Effector memory CD4-positive, alpha-beta T cell (primary cell): ENCODE results near the gene MYPOP.

Experiments
- DNase-seq, 3 donors: peaks; one replicate each; pipeline ENCODE4 v3.0.0-alpha.2; 2020
- H3K27ac ChIP-seq: 2 replicates; pipeline ENCODE4 v1.7.0; 2013; ENCODE audit warnings: mild to moderate bottlenecking, low read length, moderate library complexity; ENCODE audit not compliant: insufficient read depth, poor library complexity, severe bottlenecking
- H3K27me3 ChIP-seq: replicated peaks from 2 replicates; pipeline ENCODE4 v1.7.0; 2013; ENCODE audit warnings: mild to moderate bottlenecking, low read length; ENCODE audit not compliant: insufficient read depth, control insufficient read depth, poor library complexity, severe bottlenecking
- H3K36me3 ChIP-seq: 2 replicates; pipeline ENCODE4 v1.7.0; 2013; ENCODE audit warnings: mild to moderate bottlenecking, low read length, moderate library complexity; ENCODE audit not compliant: control insufficient read depth, insufficient read depth
- H3K4me1 ChIP-seq: 2 replicates; pipeline ENCODE4 v1.7.0; 2013; ENCODE audit warnings: low read length, mild to moderate bottlenecking; ENCODE audit not compliant: control insufficient read depth, insufficient read depth, poor library complexity, severe bottlenecking
- H3K4me3 ChIP-seq: 2 replicates; pipeline ENCODE4 v1.7.0; 2013; ENCODE audit warnings: low read length, low read depth, mild to moderate bottlenecking; ENCODE audit not compliant: insufficient read depth, poor library complexity, severe bottlenecking
- H3K9me3 ChIP-seq: 2 replicates; pipeline ENCODE4 v1.7.0; 2013; ENCODE audit warnings: mild to moderate bottlenecking, low read length, moderate library complexity; ENCODE audit not compliant: control insufficient read depth

MYPOP gene

DNA sequence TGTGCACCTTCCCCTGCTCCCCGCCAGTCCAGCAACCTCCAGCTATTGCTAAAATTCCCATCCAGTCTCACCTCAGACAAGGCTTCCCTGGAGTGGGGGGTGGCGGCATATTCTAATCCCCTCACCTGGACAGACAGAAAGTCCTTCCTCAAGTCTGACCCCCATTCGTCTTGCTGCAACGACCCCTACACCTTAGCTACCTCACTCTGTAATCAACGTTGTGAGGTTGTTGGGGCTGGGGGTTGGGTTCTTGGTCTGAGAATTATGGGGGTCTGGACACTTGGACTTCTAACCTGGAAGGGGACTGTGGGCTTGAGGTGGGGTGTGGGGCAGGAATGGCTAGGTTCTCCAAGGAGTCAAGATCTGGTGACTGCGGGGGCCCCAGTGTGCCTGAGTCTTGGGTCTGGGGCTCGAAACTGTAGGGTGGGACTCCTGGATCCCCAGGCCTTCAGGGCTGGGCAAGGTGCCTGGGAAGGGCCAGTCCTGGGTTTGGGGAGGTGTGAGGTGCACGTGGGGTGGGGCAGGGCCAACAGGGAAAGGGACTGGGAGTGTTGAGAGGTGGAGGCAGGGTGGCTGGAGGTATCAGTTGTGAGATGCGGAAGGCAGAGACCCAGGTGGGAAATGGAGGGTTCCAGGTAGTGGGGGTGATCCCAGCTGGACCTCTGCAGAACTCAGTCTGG lies 37.0 kb downstream of the MYPOP start:
- Histone ChIP-seq H3K27me3 (no peaks in the 10 kb centered on the region), H3K27ac (no peak overlapping the region), H3K4me1 (peaks cover 19% of the 10 kb centered on the region), H3K9me3 (no peaks in the 10 kb centered on the region), H3K4me3 (no peak overlapping the region), H3K36me3 (no peaks in the 10 kb centered on the region)
- no peak for DNase-seq

DNA sequence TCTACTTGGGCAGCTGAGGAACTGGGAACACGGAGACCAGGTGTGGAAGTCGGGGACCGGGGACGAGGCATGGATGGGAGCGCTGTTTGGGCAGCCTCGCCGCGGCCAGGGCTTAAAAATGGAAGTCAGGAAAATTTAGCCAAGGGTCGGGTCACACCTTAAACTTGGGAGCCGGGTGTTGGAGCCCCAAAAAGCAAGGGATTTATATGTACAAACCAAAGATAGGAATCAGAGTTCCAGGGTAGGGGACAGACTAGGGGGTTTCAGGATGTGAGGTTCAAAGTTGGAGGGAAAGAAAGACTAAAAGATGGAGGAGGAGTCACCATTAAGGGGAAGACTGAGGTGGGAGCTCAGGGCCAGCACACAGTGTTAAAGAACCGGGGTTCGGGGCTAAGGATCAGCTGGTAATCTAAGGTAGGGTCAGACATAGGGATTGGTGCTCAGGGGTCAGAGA lies 37.8 kb downstream of the MYPOP start:
- H3K4me1 ChIP-seq = peaks cover 19% of the 10 kb centered on the region
- no peaks in the 10 kb centered on the region for H3K36me3 ChIP-seq
- DNase-seq = no peak
- H3K9me3 ChIP-seq = no peaks in the 10 kb centered on the region
- H3K27ac ChIP-seq = no peak overlapping the region
- peak overlapping the region; percentile 40 for H3K4me3 ChIP-seq
- H3K27me3 ChIP-seq = no peaks in the 10 kb centered on the region

DNA sequence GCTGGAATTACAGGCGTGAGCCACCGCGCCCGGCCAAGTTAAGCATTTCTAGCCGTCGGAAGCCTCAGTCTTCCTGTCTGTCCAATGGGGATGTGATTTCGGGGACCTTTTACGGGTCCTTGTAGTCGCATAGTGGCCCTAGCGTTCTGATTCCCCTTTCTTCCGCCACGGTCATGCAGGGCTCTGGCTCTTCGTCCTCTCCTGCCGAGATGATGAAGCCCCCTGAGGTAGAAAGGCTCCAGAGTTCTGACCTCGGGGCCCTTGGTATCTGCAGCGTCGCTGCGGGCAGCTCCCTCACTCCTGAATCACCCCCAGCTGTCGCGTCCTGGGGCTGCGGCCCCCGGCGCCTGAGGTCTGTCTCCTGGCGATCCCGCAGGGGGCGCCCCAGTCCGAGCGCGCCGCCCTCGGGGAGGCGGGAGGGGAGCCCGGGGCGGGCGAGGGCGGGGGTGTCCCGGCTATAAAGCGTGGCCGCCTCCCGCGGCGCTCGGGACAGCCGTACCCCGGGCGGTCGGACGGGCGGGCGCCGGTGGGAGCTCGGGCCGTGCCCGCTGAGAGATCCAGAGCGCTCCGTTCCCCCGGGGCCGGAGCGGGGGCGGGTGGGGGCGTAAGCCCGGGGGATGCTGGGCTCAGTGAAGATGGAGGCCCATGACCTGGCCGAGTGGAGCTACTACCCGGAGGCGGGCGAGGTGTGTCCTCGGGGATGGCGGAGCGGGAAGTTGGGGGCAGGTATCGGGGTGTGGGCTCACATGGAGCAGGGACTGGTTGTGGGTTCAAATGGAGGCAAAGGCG lies 38.4 kb downstream of the MYPOP start, which contains the start of gene FOXA3:
TSS of gene FOXA3 (plus strand) at position 487 of the 789 bp plus-strand sequence. CDS start at position 618, 131 bp downstream.
- H3K27ac ChIP-seq = no peak within 1 kb of the TSS
- peak; percentile 37 to 41 (median 39) for DNase-seq

DNA sequence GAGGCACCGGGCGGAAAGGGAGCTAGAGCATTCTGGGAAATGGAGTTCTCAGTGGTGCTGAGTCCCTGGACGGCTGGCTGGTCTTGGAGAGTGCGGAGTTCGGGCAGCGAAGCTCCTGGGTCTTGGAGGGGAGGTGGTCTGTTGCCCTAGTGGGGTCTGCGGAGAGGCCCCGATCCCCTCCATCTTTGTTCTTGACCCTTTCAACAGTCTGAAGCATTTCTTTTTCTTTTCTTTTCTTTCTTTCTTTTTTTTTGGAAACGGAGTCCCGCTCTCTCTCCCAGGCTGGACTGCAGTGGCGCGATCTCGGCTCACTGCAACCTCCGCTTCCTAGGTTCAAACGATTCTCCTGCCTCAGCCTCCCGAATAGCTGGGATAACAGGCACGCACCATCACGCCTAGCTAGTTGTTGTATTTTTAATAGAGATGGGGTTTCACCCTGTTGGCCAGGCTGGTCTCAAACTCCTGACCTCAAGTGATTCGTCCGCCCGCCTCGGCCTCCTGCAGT lies 39.0 kb downstream of the MYPOP start:
- H3K9me3 ChIP-seq = no peaks in the 10 kb centered on the region
- no peaks in the 10 kb centered on the region for H3K27me3 ChIP-seq
- H3K4me3 ChIP-seq = peak overlapping the region; percentile 91
- DNase-seq = no peak
- peaks cover 19% of the 10 kb centered on the region for H3K4me1 ChIP-seq
- H3K36me3 ChIP-seq = no peaks in the 10 kb centered on the region
- H3K27ac ChIP-seq = no peak overlapping the region

More for the DNA sequence above, 38.4 kb downstream of the MYPOP start, which contains the start of gene FOXA3:
- no peaks in the 10 kb centered on the region for H3K9me3 ChIP-seq
- H3K4me1 ChIP-seq = peaks cover 19% of the 10 kb centered on the region
- no peaks in the 10 kb centered on the region for H3K27me3 ChIP-seq
- no peaks in the 10 kb centered on the region for H3K36me3 ChIP-seq
- peak within 1 kb of the TSS; percentile 91 for H3K4me3 ChIP-seq

DNA sequence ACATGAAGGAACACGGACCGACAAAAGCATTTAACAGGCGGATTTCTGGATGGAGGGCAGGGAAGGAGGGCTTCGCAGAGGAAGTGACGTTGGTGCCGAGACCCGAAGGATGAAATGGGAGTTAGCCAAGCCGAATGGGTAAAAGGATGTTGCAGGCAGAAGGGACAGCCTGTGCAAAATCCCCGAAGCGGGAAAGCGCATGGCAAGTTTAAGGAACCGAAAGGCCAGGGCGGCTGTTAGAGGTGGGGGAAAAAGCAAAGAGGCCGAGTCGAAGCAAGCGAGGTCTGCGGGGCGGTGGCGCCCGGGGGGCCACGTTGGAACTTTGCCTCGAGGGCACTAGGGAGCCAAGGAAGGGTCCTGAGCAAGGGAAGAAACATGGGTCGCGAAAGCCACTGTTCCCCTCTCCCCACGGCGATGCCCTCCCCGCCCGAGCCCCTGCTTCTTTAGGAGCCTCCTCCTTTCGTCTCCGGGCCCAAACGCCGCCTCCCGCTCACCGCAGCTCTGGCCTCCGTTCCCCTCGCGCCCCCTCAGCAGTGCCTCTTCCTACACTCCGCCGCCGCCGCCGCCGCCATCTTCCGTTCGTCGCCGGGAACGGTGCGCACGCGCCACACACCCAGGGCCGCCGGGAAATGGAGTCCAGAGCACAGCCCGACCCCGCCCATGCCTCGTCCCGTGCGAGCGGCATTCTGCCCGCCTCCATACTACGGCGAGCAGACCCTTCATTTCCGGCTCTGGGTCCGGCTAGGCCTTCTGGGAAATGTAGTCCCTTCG lies 39.7 kb downstream of the MYPOP start, which contains the start of gene SYMPK:
TSS of gene SYMPK (minus strand) at position 584 of the 771 bp plus-strand sequence. CDS start 8,652 bp downstream, outside the sequence.
- Histone ChIP-seq H3K4me3 (peak within 1 kb of the TSS; percentile 91), H3K9me3 (no peaks in the 10 kb centered on the region), H3K4me1 (peaks cover 19% of the 10 kb centered on the region), H3K27me3 (no peaks in the 10 kb centered on the region), H3K36me3 (no peaks in the 10 kb centered on the region), H3K27ac (peak within 1 kb of the TSS; percentile 88)
- DNase-seq = peak; percentile 96 to 98 (median 97)

DNA sequence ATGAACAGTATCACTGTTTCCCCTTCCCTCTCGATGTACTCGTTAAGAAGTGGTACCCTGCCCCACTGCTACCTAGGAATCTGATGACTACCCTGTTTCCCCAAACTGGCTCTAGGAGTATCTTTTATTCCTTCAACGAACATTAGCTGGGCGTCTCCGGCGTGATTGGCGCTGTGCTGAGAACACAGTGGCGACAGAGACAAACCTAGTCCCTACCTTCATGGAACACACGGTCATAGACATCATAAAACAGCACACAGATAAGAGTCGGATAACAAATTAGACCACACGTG lies 40.2 kb downstream of the MYPOP start:
- Histone ChIP-seq H3K4me3 (peak overlapping the region; percentile 91), H3K27ac (peak overlapping the region; percentile 88), H3K4me1 (peaks cover 19% of the 10 kb centered on the region), H3K27me3 (no peaks in the 10 kb centered on the region), H3K36me3 (no peaks in the 10 kb centered on the region), H3K9me3 (no peaks in the 10 kb centered on the region)
- DNase-seq = no peak

DNA sequence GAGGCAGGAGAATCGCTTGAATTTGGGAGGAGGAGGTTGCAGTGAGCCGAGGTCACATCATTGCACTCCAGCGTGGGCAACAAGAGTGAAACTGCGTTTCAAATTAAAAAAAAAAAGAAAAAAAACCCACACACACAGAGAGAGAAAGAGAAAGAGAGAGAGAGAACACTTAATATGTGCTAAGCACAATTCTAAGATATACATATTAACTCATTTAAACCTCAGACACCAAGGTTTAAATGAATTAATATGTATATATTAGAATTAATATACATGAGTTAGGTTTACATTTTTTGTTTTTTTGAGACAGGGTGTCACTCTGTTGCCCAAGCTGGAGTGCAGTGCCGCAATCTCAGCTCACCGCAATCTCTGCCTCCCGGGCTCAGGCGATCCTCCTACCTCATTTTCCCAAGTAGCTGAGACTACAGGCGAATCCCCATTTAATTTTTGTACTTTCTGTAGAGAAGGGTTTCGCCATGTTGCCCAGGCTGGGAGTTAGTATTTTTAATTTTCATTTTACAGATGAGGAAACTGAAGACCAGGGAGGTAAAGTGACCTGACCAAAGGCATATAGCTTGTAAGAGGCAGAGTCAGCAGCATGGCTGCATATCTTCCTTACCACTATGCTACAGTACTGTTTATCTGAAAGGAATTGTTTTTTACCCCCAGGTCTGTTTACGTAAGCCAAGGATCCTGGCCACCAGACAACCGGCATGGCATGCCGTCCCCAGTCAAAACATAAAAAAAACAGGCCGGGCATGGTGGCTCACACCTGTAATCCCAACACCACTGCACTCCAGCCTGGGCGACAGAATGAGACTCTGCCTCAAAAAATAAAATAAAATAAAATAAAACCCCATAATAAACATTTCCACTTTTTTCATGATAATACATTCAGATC lies 41.8 kb downstream of the MYPOP start:
- Histone ChIP-seq H3K36me3 (peaks cover 8% of the 10 kb centered on the region), H3K4me1 (peaks cover 19% of the 10 kb centered on the region), H3K9me3 (no peaks in the 10 kb centered on the region), H3K27me3 (no peaks in the 10 kb centered on the region), H3K27ac (no peak overlapping the region), H3K4me3 (no peak overlapping the region)
- no peak for DNase-seq

DNA sequence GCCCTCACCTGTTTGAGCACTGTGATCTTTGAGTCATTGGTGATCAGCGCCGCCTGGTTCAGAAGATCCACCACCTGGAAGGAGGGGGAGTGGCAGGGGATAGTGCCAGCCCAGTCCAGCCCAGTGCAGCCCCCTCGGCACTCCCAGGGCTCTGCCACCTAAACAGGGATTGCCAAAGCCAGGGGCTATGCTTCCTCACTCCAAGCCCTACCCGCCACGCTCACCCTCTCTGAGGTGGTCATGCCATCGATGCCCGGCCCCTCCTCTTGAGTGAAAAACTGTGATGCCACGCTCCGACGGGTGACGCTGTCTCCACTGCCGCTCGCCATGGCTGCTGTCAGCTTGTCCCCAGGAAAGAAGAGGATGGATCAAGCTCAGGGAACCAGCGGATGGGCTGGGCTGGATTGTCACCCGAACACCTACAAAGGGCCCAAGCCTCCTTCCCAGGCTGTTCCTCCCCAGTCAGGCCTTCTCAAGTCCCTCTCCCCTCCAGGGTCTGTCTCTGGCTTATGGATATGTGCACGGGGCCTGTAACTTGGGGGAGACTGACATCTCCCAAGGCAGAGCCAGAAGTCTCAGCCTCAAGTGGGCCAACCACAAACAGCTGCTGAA lies 48.1 kb downstream of the MYPOP start:
- no peaks in the 10 kb centered on the region for H3K9me3 ChIP-seq
- no peak for DNase-seq
- H3K4me3 ChIP-seq = no peak overlapping the region
- H3K27me3 ChIP-seq = no peaks in the 10 kb centered on the region
- no peaks in the 10 kb centered on the region for H3K4me1 ChIP-seq
- peaks cover 50% of the 10 kb centered on the region for H3K36me3 ChIP-seq
- H3K27ac ChIP-seq = no peak overlapping the region

DNA sequence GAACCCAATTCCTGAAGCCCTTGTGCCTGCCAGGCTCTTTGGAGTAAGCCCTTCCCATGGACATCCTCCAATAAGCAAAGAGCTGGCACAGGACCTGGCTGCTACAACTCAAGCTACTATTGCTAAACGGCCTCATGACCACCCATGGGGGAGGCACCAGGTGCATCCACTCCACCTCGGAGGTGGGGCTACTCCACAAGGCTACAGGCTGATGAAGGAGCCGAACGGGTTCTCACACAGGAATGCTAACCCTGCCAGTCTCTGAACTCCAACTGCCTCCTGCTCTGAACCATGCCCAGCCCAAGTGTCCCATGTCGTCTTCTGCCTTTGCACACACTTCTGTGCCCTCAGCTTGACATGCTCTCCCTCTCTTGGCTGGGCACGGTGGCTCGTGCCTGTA lies 49.4 kb downstream of the MYPOP start:
- Histone ChIP-seq H3K4me1 (no peaks in the 10 kb centered on the region), H3K9me3 (no peaks in the 10 kb centered on the region), H3K27ac (no peak overlapping the region), H3K27me3 (no peaks in the 10 kb centered on the region), H3K36me3 (peaks cover 63% of the 10 kb centered on the region), H3K4me3 (no peak overlapping the region)
- no peak for DNase-seq
